ENCODE data around the gene TMEM178B.
"Not testable (repeated sequence)": the region's sequence is repeated elsewhere in the genome, so short reads cannot be mapped to it uniquely, and the experiment has no call there.

TMEM178B gene

DNA sequence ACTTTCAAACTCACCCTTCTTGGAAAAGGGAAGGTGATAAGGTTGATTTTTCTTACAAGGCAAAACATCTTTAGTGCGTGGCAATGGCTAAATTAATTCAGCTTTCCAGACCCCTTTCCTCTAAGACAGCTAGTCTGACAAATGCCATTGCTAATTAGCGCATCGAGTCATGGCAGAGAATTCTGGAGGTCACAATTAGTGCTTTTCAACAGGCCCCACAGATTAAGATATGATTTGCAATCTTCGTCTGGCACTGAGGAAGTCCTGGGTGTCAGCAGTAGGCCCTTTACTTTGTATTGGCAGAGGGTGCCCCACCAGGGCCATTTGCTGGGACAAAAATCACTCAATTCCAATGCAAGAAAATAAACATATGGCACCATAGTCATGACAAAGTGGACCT lies 288.1 kb downstream of the TMEM178B start:
- DNase-seq, result no peak

DNA sequence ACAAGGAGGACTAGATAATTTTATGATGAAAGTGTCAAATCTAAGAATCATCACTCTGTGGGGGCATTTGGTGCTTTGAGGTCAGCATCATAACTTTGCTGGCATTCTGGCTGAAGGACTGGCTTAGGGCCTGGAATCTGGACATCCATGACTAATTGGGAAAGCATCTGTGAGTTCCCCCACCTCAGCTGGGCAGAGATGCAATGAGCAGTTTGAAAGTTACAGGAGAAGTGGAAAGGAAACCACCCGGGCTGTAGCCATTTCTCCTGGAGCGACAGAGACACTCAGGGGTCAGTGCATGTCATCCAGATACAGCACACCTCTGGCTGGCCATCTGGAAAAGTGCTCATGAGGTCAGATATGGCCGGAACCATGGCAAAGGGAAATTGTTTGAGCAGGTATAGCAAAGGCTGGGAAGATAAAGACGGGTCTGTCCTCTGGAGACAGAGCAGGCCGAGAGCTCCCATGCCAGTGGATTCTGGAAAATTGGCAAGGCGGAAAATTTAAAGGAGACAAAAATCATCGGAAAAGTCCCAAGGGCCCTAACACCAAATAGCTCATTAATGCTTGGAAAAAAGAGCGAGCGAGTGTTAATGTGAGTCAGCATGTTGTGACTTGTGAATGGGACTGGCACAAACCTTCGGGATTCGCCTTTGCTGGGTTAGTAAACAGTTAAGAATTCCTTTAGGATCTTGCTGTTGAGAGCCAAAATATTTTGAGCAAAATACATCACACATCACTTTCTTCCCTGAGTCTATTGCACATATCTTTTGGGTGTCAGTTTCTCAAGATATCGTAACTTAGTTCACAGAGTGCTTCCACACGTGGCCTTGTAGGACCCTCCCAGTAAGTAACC lies 288.9 kb downstream of the TMEM178B start:
- DNase-seq, result no peak

DNA sequence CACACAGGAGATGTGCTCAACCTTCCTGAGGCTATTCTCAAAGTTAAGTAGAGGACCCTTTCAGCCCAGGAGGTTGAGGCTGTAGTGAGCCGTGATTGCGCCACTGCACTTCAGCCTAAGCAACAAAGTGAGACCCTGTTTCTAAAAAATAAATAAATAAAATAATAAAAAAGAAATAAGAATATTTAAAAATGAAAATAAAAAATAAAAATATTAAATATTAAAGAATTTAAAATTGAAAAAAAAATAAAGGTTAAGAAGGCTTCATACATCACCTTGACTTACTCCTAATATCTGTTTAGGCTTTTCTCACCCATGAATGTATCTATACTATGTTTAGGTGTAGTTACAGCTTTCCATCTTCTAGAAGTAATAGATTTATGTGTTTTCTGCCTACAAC lies 289.9 kb downstream of the TMEM178B start:
- no peak for DNase-seq

DNA sequence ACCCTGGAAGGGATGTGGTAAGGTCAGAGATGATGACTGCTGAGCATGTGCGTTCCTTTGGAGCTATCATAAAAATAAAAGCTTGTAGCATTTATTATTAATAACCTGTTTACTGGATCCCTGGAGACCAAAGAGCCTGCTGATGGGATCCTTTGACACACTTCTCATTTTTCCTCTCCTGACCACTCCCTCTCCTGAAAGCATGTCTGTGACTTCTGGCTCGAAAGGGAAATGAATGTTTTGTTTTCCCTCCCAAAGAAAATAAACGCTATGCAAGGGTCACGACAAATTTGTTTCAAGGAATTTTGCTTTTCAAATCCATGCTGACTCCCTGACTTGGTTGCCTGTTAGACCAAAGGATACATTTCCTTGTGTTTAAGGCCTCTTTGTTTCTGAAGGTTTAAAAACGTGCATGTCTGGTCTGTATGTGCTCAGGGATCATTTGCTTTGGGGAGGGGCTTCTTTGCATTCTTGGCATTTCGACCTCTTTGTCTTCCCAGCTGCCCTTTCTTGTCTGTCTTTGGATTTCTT lies 292.3 kb downstream of the TMEM178B start:
- no peak for DNase-seq

DNA sequence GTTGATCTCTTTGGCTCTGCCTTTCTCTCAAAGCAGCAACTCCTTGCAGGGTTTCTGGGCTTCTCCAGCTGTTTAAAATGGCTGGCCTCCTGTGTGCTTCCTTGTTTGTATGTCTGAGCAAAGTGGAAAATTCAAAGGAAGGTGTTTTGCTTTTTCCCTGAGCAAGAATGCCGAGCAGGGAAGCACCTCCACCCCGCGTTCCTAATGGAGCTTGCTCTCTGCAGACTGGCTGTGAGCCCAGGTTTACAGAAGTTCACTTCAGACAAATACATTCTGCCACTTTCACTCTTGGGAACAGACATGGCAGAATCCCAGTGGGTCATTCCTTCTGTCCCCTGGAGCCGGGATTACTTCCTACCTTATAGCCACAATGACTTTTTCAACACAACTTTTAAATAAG lies 295.6 kb downstream of the TMEM178B start:
- DNase-seq, result no peak

DNA sequence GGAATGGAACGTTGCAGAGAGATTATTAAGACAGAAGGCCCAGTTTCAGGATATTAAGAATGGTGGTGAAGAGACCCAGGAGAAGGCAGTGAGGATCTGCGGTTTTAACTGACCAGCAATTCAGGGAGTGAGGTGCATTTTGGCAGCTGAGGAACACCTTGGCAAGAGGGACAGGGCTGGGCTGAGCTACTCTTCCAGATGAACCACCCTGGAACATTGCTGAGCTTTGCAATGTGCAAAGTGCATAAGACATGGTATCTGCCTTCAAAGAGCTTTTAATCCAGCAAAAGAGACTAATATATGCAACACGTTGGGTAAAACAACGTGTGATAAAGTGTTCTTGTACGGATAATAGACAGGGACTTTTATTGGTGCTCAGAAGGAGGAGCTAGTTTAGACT lies 296.3 kb downstream of the TMEM178B start:
- DNase-seq, result no peak

DNA sequence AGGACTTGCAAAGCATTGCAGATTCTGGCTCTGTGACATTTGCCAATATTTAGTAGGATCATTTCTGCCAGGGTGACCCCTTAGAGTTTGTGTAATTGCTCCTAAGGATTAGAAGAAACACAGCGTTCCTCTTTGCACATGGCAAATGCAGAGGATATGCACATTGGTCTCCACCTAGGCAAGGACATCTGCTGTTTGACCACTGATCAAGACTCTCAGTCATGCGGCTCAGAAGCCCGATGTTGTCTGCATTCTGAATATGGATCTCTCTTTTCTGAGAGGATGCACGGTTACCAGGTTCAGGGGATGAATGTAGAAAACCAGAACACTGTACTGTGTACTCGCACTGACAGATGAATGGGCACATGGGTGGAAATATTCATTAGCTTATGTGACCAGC lies 296.8 kb downstream of the TMEM178B start:
- DNase-seq, result no peak

DNA sequence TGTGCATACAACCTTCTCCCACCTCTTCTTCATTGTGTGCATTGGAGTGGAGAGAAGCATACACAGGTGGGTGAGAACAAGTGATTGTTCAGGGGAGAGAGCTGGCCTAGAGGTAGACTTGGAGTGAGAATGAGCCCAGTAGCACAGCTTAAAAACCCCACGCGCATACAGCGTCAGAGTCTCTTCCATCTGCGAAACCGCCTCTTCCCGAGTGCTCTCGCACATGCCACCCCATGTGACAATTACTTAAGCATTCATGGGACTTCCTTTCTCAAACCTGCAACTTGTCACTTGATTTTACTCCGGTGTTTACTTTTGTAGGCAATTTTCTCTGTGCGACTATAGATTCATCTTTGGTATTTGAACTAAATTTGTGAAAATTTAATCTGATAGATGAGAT lies 300.6 kb downstream of the TMEM178B start:
- no peak for DNase-seq

DNA sequence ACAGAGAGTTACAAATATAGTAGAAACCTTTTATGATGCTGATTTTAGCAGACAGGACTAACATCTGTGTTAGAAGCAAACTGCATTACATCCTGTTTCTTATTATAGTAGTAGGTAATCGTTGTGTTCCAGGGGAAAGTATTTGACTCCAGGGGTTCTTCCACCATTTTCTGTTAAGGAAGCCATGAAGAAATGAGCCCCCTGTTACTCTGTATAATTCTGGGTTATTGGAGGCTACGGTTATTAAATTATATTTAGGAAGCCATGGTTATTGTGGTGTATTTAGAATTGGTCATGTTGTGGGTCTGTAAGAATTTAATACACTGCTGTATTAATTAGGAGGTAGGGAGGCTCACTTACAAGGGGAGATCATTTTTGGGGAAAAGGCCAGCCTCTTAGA lies 301.6 kb downstream of the TMEM178B start:
- DNase-seq, result no peak

DNA sequence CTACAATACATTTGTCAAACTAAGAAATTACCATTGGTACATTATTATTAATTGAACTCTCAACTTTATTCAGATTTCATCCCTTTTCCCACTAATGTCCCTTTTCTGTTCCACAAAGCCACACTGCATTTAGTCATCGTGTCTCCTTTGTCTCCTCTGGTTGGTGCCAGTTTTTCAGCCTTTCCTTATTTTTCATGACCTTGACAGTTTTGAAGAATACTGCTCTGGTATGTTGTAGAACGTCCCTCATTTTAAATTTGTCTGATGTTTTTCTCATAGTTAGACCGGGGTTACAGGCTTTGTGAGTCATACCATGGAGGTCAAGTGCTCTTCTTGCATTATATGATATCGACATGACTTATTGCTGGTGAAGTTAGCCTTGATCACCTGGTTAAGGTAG lies 304.0 kb downstream of the TMEM178B start:
- no peak for DNase-seq

DNA sequence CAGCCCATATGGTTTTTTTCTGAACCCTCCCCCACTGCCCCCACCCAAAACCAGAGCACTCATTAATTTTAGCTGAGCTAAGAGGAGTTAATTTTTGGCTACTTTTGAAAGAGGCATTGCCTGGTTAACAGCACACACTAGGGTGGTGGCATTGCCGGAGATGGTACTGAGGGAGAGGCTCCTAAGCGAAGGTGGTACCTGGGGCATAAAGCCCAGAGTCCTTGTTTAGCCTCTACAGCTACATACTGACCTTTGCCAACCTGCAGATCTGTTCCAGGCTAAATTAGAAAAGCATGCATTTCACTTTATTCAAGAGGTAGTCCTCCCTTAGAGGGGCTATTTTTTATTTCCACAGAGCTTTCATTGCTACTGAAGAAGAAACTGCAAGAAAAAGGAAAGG lies 304.5 kb downstream of the TMEM178B start:
- no peak for DNase-seq

DNA sequence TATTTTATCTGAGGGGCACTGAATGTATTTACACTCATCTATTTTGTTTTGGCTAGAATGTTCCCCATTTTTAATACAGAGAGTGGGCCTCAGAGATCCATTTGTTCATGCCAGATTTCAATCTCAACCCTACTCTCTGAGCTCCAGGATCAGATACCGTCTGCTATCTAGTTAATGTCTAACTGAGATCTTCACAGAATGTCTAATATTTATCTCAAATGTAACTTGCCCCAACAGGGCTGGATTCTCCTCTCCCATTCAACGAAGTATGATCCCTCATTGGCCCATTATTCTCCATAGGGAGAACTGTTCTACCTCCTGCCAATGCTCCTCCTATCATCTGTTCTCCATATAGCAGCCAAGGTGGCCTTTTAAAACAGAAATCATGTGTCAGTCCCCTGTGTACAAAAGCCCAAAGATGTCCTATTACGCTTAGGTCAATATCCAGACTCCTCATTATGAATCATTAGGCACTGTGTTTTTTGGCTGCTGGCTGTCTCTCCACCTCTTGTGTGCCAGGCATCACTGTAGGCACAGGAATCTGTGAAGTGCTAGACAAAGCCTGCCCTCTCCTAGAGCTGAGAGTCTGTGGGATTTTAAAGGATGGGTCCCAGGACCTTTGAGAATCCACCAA lies 308.0 kb downstream of the TMEM178B start:
- no peak for DNase-seq

DNA sequence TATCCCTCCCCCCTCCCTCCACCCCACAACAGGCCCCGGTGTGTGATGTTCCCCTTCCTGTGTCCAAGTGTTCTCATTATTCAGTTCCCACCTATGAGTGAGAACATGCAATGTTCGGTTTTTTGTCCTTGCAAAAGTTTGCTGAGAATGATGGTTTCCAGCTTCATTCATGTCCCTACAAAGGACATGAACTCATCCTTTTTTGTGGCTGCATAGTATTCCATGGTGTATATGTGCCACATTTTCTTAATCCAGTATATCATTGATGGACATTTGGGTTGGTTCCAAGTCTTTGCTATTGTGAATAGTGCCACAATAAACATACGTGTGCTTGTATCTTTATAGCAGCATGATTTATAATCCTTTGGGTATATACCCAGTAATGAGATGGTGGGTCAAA lies 309.5 kb downstream of the TMEM178B start:
- DNase-seq, result not testable (repeated sequence)

DNA sequence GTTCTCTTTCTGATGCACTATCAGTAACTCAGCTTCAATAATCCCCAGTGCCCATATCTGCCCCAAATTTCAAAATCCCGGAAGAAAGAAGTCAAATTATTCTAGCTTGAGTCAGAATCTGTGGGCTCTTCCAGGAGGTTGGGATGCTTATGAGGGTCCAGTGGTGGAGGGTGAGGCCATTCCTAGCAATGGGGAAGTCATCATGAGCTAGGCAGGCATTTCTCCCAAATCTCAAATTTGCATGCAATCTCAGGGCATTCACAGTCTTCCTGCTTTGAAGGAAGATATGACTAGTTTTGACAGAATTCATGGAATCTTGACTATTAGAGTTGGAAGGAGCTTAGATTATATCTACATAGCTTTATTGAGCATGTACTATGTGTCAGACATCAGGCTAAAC lies 313.0 kb downstream of the TMEM178B start:
- DNase-seq, result no peak

DNA sequence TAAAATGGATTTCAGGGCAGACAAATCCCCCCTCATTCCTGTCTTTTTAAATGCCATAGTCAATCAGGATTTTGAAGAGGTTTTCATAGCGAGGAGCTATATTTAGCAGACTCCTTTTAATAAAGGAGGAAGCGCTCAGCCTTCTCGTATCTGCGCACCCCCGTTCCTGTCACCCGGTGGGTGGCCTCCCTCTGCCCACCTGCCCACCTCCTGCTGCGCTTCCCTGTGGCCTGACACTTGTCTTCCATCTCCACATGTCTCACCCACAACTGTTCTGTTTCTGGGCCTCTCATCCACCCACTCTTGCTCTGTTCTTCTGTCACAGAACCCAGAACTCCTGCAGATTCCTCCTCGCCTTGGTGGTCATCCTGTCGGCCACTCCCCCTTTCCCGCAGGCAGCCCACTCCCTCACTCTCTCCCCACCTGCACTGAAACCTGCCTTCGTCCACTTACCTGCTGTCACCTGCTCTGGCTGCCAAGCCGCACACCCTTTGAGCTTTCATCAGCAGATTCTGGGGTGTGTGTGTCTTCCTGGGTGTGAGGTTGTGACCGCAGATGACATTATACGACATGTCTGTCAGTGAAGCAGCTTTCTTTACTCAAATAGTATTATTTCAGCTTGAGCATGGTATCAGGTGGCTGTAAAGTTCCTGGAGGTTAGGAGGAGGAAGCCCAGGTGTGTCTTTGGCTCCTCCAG lies 313.8 kb downstream of the TMEM178B start:
- DNase-seq, result no peak

DNA sequence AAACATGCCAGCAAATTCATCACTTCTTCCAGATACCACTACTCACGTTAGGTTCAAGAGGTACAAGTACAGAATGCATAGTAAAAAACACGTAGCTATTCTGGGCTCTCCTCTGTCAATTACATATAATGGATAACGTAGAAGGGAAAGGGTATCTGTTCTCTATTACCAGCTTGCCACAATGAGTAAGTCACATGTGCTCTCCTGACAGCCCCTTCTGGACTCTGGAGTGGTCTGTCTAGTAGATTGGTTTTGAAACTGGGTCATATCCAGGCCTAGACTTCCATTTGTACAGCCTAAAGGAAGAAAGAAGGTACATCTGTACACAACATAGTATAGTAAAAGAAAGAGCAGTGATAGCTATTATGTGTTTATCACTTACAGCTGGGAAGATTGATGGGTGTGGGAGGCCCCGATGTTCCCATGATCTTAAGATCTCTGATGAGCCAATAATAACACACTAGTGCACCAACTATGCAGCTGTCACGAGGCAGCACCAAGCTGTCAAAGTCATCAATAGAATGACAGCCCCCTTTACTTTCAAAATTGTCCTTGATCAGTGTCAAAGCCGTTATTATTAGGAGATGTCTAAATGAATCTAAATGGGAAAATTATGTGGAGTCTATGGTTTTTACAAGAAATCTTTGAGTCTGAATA lies 315.4 kb downstream of the TMEM178B start:
- no peak for DNase-seq

DNA sequence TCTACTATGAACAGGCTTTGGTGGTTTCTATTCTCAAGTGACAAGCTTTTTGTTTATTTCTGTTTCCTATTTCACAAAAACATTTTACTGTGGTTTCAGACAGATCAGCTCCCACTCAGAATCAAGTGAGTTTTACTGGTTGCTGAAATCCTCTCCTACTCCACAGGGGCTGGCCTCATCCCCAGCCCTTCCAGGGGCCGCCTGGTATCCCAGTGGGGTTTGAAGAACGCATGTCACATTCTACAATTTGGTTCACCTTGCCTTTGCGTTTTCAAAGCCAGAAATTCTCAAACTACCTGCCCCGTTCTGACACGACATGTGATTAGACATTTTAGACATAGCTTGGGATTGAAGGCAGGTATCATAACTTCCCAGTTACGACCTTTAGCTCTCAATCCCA lies 316.5 kb downstream of the TMEM178B start:
- no peak for DNase-seq

DNA sequence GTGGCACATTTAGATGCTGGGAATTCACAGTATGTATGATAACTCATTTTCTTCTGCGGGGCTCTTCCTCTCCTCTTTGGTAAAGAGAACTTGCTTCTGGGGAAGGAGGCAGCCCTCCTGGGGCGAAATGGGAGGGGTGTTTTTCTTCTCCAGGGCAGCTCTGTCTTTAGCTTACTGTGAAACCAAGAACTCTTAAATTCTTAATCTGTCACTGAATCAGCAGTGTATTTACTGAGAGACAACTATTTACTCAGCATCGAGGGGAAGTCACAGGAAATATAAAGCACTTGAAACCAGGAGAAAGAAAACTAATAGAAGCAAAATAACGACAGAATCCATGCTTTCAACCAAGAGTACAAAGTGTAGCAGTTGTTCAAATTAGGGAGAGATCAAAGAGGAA lies 319.2 kb downstream of the TMEM178B start:
- no peak for DNase-seq

DNA sequence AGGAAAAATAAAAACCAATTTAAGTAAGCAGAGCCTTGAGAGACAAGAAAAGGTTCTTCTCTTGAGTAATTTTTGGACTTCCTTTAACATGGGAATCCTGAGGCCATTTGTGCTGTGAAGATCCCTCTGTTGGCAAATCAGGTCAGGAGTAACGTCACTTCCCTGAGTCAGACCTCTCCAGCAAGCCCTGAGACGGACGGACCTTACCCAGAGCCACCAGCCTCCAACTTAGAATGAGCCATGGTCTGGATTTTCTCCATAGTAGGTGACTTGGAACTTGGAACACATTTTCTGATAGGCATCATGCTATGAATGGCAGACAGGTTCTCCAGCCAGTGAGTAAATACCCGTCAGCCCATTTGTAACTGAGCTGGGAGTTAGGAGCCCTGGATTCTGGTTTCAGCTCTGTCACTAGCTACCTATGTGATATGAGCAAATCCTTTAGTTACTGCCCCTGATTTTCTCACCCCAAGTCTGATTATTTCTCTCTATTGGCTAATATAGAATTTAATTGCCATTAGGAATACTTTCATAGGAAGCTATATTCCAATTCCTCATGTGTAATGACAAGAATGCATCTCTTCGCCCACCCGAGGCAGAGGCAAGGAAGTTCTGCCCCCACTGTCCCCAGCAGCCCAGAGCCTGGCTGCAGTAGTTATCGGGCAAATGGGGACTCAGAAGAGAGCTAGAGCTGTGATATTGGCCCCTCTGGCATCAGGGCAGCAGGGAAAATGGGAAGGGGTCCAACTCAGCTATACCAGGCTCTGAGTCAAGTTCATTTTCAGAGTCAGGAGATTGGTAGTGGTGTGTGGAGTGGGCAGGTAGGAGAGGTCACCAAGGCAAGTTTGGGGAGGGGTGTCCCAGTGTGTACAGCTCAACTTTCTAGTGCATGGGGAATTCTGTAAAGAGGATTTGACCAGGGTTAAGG lies 323.6 kb downstream of the TMEM178B start:
- DNase-seq, result no peak

DNA sequence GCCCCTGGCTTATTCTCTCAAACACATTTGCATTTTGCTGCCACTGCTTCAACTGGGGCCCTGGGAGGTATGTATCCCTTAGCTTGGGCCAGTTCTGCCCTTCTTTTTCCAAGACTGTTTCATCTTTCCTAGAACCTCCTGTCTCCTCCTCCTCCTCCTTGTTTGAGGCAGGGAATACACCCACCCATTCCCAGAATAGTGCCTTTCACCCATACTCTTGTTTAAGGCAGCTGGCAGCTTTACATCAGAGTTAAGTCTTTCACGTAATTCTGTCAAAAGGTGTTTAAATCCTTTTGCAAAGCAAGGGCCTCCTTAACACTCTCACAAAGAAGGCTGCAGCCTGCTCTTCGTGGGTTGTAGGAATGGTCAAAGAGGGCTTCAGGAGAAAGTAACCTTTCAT lies 326.5 kb downstream of the TMEM178B start:
- no peak for DNase-seq

DNA sequence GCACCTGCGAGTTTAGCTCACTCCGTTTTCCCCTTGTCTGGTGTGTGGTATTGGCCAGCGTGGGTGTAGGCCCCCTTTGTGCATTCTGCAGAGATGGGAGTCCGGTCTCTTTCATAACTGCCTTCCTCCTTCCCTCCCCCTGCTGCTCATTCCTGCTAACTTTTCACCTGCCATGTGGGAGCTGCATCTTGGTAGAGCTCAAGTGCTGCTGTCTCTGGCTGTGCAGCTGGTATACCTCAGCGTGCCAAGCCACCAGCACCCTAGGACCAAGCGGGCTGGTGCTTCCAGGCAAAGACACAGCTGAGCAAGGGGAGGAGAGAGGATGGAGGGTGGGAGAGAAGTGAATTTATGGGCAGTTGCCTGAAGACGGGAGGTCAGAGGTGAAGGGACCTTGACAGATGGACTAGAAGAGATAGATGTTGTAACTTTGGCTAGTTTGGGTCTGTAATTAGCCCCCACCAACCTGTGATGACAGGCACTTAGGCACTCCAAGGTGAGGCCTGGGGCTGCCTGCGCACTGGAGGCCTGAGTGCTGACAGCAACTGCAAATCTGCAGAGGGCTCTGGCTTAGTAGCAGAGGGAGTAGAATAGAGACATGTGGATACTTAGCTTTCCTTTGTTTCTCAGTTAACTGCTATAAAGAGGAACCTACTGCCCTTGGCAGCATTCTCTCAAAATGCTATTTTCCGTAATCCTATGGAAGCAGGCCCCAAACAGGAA lies 328.6 kb downstream of the TMEM178B start:
- no peak for DNase-seq
